Pons (tissue), 1 donor: ENCODE measurements around the gene DIP2B.
"Not testable (repeated sequence)": the region's sequence is repeated elsewhere in the genome, so short reads cannot be mapped to it uniquely, and the experiment has no call there.

Experiments
- DNase-seq: peaks from one replicate; pipeline ENCODE4 v3.0.0-alpha.2; 2016; ENCODE audit warnings: low spot score

The DIP2B gene

GRCh38 chr12:50504798-50505674, at the start of gene DIP2B:
TSS of gene DIP2B (plus strand) at chr12:50504985. CDS start at chr12:50505141, 156 bp downstream.
- DNase-seq = peak; percentile 87

GRCh38 chr12:50458606-50459005, 46.2 kb upstream of the DIP2B start:
- no peak for DNase-seq

- no peak for DNase-seq
Measured at GRCh38 chr12:50467439-50467838, 37.3 kb upstream of the DIP2B start.

DNA sequence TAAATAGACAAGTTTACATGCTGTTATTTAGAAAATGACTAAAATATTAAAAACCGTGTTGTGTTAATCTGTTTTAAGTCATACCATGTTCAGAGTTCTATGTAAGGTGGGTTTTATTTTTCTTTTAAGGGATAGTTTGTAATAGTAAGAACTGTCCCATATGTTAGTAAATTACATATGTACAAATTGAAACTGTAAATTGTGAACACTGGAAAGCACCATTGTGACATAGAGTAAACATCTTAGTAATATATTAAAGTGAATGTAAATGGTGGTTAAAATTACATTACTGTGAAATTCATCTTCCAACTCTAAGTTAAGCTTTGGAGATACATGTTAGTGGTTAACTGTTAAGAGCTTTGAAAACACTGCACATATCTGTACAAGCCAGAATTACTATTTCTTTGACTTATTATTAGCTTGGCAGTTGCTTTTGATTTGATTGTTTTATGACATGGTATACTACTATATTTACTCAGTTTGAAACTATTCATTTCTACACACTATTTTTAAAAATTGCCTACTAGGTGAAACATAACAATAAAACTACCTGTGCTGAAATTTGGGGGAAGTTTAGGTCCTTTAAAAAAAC, 27.4 kb upstream of the DIP2B start:
- no peak for DNase-seq

- DNase-seq = no peak
Measured at GRCh38 chr12:50482571-50482970, 22.2 kb upstream of the DIP2B start.

- no peak for DNase-seq
Measured at GRCh38 chr12:50483488-50483887, 21.3 kb upstream of the DIP2B start.

DNA sequence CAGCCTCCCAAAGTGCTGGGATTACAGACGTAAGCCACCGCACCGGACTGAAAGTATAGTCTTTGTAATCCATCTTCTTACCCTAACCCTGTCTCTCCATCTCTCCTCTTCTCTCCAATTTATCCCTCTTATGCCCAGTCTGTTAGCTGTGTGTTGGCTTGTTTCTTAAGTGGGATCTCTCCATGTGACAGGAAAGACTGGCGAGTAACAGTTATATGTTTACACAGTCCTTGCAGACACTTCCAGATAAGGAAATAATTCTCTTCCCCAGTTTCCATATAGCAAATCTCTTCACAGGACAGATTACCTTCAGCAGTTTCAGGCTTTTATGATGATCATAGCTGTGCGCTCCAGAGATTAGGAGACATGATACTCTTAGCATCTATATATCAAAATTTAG, 16.0 kb upstream of the DIP2B start:
- no peak for DNase-seq

GRCh38 chr12:50498119-50498518, 6.7 kb upstream of the DIP2B start:
- not testable (repeated sequence) for DNase-seq

DNA sequence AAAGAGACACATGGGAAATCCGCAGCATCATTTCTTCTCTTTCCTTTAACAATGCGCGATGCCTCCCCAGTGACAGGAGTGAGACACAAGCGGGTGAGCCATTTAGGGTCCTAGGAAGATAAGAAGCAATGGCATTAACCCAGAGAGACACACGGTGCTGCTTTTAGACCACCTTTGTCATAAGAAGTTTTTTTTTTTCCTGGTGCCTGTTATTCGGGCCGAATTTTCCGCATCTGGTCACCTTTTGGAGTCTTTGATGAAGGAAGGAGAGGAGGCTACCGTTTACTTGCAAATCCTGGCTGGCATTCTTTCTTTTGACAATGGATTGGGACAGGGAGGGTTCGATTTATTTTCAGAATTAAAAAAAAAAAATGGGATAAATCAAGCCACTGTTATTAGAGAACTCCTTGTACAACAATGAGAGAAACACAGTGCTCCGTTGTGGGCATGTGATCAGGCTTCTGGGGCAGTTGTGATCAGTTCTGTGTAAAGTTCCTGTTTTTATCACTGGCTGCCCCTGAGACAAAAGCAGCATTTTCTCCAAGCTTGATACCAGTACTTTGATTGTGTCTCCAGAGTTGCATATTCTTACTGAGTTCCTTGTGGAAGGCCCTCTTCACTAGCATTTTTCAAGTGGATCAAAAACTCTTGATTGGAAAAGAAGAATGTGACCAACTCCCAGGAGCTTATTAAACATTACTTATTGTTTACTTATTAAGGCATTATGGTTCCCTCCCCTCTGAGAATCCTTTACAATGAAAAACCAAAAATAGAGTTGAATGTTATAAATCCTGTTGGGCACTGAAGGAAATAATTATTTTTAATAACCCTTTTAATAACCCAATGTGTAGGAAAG, 1.1 kb downstream of the DIP2B start:
- DNase-seq = peak; percentile 99

DNA sequence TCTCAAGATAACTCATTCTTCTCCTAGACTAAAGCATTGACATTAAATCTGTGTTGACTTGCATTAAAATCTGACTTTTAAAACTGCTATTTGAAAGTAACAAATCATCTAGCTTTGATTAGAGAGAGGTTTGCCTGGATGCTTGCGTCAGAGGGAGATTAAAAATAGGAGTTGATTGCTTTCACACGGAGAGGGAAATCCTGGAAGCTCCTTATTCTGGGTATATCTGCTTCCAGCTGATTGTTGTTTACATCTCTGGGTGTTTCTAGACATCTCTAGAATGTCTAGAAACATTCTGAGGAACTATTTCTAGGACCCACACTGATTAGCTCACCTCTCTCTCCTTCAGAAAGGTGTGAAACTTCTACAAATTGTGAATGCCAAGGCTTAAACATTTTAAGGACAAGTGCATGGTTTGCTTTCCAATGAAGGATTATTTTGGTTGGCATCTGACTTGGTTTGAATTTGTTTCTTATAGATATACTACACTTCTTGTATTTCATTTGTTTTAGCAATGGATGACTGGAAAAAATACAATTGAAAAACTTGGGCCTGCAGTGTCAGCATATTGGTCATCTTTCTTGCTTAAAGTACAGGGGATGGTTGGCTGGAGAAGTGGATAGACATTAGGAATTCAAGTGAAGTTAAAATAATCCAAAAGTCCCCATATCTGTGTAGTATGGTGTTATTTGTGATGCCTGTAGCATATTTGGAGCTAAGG, 2.1 kb downstream of the DIP2B start:
- peak; percentile 75 for DNase-seq

GRCh38 chr12:50507474-50507838, 2.7 kb downstream of the DIP2B start:
- no peak for DNase-seq

DNA sequence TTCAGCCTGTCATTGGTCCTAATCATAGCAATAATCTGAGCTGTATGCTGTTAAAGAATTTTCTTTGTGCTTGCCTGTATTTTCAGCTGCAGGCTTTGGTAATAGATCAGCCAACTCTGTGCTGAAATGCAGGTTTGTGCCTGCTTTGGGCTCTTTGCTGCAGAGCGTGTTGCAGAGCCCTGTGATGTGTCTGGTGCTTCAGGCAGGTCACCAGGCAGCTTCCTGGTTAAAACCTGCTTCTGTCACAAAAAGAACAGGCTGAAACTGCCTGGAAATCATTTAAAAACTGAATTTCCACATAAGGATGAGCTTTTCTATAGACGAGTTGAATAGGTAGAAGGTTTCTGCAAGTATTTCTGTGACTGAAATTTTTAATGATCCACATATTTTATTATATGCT, 3.1 kb downstream of the DIP2B start:
- DNase-seq = peak; percentile 62

- DNase-seq = peak; percentile 64
Measured at GRCh38 chr12:50508414-50508813, 3.6 kb downstream of the DIP2B start.

DNA sequence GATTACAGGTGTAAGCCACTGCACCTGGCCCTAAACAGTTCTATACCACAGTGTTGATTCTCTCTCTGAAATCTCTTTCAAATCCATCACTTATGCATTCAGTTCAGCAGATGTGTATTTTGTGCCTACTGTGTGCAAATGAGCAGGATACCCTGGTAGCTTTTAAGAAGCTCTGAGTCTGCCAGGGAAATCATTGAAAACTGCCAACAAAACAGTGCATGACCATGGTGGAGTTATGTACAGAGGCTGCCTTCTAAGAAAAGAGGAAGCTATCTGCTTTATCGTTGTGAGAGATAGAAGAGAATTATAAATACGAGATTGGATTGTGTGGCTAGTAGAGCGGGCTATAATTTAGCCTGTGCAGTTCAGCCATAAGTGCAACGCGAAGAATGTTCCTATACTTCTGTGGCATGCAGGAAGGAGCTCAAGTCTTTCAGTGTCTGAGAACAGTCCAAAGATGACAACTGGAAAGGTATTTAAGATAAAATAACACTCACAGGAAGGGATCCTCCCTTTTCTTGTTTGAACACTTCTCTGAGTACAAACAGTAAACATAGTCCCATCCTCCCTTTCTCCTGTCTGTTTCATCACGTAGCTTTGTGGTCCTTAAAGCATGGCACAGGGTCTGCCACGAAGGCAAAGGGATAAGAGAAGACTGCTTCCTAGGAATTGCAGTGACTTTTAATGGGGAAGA, 4.3 kb downstream of the DIP2B start:
- DNase-seq = peak; percentile 42

DNA sequence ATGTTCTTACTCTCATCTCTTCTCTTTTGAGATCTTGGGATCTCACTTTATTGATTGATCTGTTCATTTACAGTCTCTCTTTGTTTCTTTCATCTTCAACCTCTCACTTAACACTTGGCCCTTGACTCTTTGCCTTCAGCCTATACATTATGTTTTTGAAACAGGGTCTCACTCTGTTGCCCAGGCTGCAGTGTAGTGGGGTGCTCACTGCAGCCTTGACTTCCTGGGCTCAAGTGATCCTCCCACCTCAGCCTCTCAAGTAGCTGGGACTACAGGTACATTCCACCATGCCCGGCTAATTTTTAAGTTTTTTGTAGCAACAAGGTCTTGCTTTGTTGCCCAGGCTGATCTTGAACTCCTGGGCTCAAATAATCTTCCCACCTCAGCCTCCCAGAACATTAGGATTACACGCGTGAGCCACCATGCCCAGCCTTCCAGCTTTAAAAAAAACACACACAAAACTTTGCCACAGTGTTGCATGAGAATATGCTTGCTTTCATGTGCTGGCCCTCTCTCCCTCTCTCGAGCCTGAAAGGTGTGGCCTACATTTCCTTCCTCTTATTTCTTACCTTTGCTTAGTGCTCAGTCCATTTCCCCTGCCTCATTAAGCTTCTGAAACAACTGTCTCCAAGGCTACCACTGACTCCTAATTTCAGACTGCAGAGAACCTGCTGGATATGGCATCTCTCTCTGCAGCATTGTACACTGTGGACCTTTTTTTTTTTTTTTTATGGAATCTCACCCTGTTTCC, 9.9 kb downstream of the DIP2B start:
- DNase-seq = no peak

- peak; percentile 57 for DNase-seq
Measured at GRCh38 chr12:50515587-50515986, 10.8 kb downstream of the DIP2B start.

GRCh38 chr12:50517421-50518048, 12.8 kb downstream of the DIP2B start:
- DNase-seq = peak; percentile 82

GRCh38 chr12:50518090-50518489, 13.3 kb downstream of the DIP2B start:
- no peak for DNase-seq

DNA sequence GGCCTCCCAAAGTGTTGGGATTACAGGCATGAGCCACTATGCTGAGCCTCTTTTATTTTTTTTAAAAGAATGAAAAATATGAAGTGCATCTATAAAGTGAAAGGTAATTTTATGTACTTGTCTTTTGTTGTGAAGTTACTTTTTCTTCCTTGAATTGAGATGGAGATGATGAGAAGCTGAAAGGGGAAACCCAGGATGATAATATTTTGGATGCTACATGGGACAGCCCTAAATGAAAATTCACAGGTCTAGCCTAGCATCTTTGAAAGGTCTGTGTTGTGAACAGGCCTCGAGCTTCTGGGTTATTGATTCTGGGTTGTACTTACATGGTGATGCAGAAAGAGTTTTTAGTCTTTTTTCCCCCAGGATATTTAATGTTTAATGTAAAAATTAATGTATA, 14.6 kb downstream of the DIP2B start:
- DNase-seq = no peak
